GM13977 (cell line): Measurements from ENCODE around the gene APOBEC3A.
A peak's percentile ranks its signal among the peaks of the same experiment; 100 is the strongest.

ENCODE experiments used
- DNase-seq: peaks from one replicate; pipeline ENCODE4 v3.0.0; 2012; ENCODE audit warnings: low spot score
- CTCF ChIP-seq: IDR thresholded peaks from 2 replicates; pipeline ENCODE4 v1.5.1; 2012; ENCODE audit warnings: mild to moderate bottlenecking, control low read depth; ENCODE audit not compliant: insufficient read depth; ENCODE audit errors: extremely low read depth, missing control alignments
- in situ Hi-C: fragments of 300-500 bp; cut with MboI; formaldehyde crosslinking; loops from one replicate; pipeline ENCODE4 v1.12.0; 2022; ENCODE audit warnings: low sequenced_read_pairs, low pct_unique_long_range_greater_than_20kb, mixed read lengths, inconsistent platforms; ENCODE audit not compliant: unreplicated experiment

The APOBEC3A gene

GRCh38 chr22:38923463-38924346, 33.7 kb upstream of the APOBEC3A start:
- in situ Hi-C loops = no loop called here
- TF ChIP-seq CTCF = no peak
- DNase-seq = no peak

- TF ChIP-seq CTCF = no peak
- no peak for DNase-seq
- in situ Hi-C loops = no loop called here
Observed at GRCh38 chr22:38924347-38924952, 33.0 kb upstream of the APOBEC3A start.

GRCh38 chr22:38925571-38926041, 31.8 kb upstream of the APOBEC3A start:
- in situ Hi-C loops = no loop called here
- TF ChIP-seq CTCF = no peak
- no peak for DNase-seq

- peak; percentile 88 for TF ChIP-seq CTCF
- in situ Hi-C loops = no loop called here
- peak; percentile 65 for DNase-seq
Observed at GRCh38 chr22:38927033-38927781, 30.2 kb upstream of the APOBEC3A start.

GRCh38 chr22:38930512-38930911, 26.9 kb upstream of the APOBEC3A start:
- in situ Hi-C loops = no loop called here
- no peak for DNase-seq
- TF ChIP-seq CTCF = no peak

- in situ Hi-C loops = no loop called here
- no peak for TF ChIP-seq CTCF
- no peak for DNase-seq
Observed at GRCh38 chr22:38935023-38935422, 22.4 kb upstream of the APOBEC3A start.
